ENCODE data around the gene FOXP4.
A peak's percentile ranks its signal among the peaks of the same experiment; 100 is the strongest.

- TF ChIP-seq, protein P1, sequence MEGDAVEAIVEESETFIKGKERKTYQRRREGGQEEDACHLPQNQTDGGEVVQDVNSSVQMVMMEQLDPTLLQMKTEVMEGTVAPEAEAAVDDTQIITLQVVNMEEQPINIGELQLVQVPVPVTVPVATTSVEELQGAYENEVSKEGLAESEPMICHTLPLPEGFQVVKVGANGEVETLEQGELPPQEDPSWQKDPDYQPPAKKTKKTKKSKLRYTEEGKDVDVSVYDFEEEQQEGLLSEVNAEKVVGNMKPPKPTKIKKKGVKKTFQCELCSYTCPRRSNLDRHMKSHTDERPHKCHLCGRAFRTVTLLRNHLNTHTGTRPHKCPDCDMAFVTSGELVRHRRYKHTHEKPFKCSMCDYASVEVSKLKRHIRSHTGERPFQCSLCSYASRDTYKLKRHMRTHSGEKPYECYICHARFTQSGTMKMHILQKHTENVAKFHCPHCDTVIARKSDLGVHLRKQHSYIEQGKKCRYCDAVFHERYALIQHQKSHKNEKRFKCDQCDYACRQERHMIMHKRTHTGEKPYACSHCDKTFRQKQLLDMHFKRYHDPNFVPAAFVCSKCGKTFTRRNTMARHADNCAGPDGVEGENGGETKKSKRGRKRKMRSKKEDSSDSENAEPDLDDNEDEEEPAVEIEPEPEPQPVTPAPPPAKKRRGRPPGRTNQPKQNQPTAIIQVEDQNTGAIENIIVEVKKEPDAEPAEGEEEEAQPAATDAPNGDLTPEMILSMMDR (IDR thresholded peaks at IDR 0.05): no peak
- no peak for TF ChIP-seq POLR2A (IDR thresholded peaks at IDR 0.05)
- peak in 1 of 3 donors; percentile 20 for TF ChIP-seq POLR2AphosphoS5 (IDR thresholded peaks at IDR 0.05)
These were observed 951 bp downstream of the FOXP4 start for GRCh38 chr6:41546866-41547798.

All from breast epithelium (tissue), 3 donors.